Epithelial cell of esophagus (primary cell): ENCODE results near the gene CENPN.

Experiments
- DNase-seq: peaks from one replicate; pipeline ENCODE4 v3.0.0; 2010; ENCODE audit warnings: low read depth
- H3K4me3 ChIP-seq: 2 replicates; pipeline ENCODE4 v1.5.1; 2011; ENCODE audit warnings: mild to moderate bottlenecking, low read length, control low read depth
- CTCF ChIP-seq: IDR thresholded peaks from 2 replicates; pipeline ENCODE4 v1.5.1; 2011; ENCODE audit warnings: low read depth, mild to moderate bottlenecking, low read length, control low read depth, inconsistent platforms; ENCODE audit not compliant: insufficient read depth; ENCODE audit errors: missing control alignments

The CENPN gene

GRCh38 chr16:80990978-80991377 lies 16.0 kb upstream of the CENPN start:
- no peak overlapping the region for H3K4me3 ChIP-seq
- TF ChIP-seq CTCF: no peak
- no peak for DNase-seq

- TF ChIP-seq CTCF: no peak
- no peak overlapping the region for H3K4me3 ChIP-seq
- no peak for DNase-seq
Measured at GRCh38 chr16:80991792-80992430, 15.1 kb upstream of the CENPN start.

- no peak for TF ChIP-seq CTCF
- no peak overlapping the region for H3K4me3 ChIP-seq
- DNase-seq: no peak
Measured at GRCh38 chr16:80992676-80993293, 14.2 kb upstream of the CENPN start.

- no peak overlapping the region for H3K4me3 ChIP-seq
- peak; percentile 90 for DNase-seq
- TF ChIP-seq CTCF: no peak
Measured at GRCh38 chr16:80993307-80993706, 13.7 kb upstream of the CENPN start.

- H3K4me3 ChIP-seq: no peak overlapping the region
- no peak for TF ChIP-seq CTCF
- DNase-seq: no peak
Measured at GRCh38 chr16:80993834-80994233, 13.2 kb upstream of the CENPN start.

- TF ChIP-seq CTCF: no peak
- H3K4me3 ChIP-seq: no peak overlapping the region
- no peak for DNase-seq
Measured at GRCh38 chr16:80994451-80994850, 12.6 kb upstream of the CENPN start.

- H3K4me3 ChIP-seq: no peak overlapping the region
- DNase-seq: no peak
- TF ChIP-seq CTCF: no peak
Measured at GRCh38 chr16:80996688-80997138, 10.3 kb upstream of the CENPN start.
